PC-3 (cell line): ENCODE data around the gene ATP10B. TPM values are rescaled to one million over a fixed set of nuclear protein-coding genes. Genes with fewer than 3 reads are reported as not detected.

Source experiments
- ATAC-seq: fragments of 200-7000 bp; cut with Tn5 transposase; 2 replicates; pipeline ENCODE4 v1.9.1; 2020; ENCODE audit warnings: mild to moderate bottlenecking, moderate library complexity
- BruUV-seq: library from RNA; stranded (reverse); fragments of 400-500 nt; replicated peaks from 2 replicates; lab custom pipeline; 2021; lab: Mats Ljungman, UMichigan
- CTCF ChIA-PET: fragments of 300-600 bp; sonication (Branson Sonifier 250); formaldehyde crosslinking; loops from one replicate; lab custom pipeline; 2022; ENCODE audit warnings: antibody characterized with exemption; lab: Charles Lee
- POLR2A ChIA-PET: fragments of 300-600 bp; sonication (Branson Sonifier 250); formaldehyde crosslinking; loops from one replicate; lab custom pipeline; 2022; ENCODE audit warnings: antibody characterized with exemption; ENCODE audit not compliant: unreplicated experiment; lab: Charles Lee
- DNase-seq: peaks from one replicate; pipeline ENCODE4 v3.0.0-alpha.2; 2015
- H2AFZ ChIP-seq: fragments of 300-600 bp; sonication (generic); 2 replicates; pipeline ENCODE4 v1.6.0; 2016; ENCODE audit warnings: antibody characterized with exemption, low read length
- H3F3A ChIP-seq: fragments of 300-600 bp; sonication (generic); one replicate; pipeline ENCODE4 v1.6.0; 2017; ENCODE audit warnings: antibody characterized with exemption, low read length, control low read depth, mild to moderate bottlenecking; ENCODE audit not compliant: unreplicated experiment
- H3K27ac ChIP-seq: fragments of 300-600 bp; sonication (generic); 2 replicates; pipeline ENCODE4 v1.5.1; 2016; ENCODE audit warnings: mild to moderate bottlenecking, low read length
- H3K27me3 ChIP-seq: fragments of 300-600 bp; sonication (generic); 2 replicates; pipeline ENCODE4 v1.6.1; 2016; ENCODE audit warnings: low read length, mixed read lengths
- H3K36me3 ChIP-seq: fragments of 300-600 bp; sonication (generic); 2 replicates; pipeline ENCODE4 v1.6.1; 2016; ENCODE audit warnings: low read depth, mixed run types, low read length, mixed read lengths
- H3K4me1 ChIP-seq: fragments of 300-600 bp; sonication (generic); 2 replicates; pipeline ENCODE4 v1.5.1; 2016; ENCODE audit warnings: low read length; ENCODE audit not compliant: insufficient read depth
- H3K4me2 ChIP-seq: fragments of 300-600 bp; sonication (generic); 2 replicates; pipeline ENCODE4 v1.6.0; 2016; ENCODE audit warnings: low read length
- H3K4me3 ChIP-seq: fragments of 300-600 bp; sonication (generic); 2 replicates; pipeline ENCODE4 v1.5.1; 2016; ENCODE audit warnings: mild to moderate bottlenecking, low read length, mixed read lengths
- H3K79me2 ChIP-seq: fragments of 300-600 bp; sonication (generic); 2 replicates; pipeline ENCODE4 v1.6.1; 2017; ENCODE audit warnings: low read length, mixed read lengths
- H3K9ac ChIP-seq: fragments of 300-600 bp; sonication (generic); 2 replicates; pipeline ENCODE4 v1.6.0; 2016; ENCODE audit warnings: mild to moderate bottlenecking, low read length
- H3K9me2 ChIP-seq: fragments of 300-600 bp; sonication (generic); replicated peaks from 2 replicates; pipeline ENCODE4 v1.6.1; 2016; ENCODE audit warnings: mixed run types, low read length, mixed read lengths
- H3K9me3 ChIP-seq: fragments of 300-600 bp; sonication (generic); 2 replicates; pipeline ENCODE4 v1.6.1; 2016; ENCODE audit warnings: low read length, mixed read lengths
- H4K20me1 ChIP-seq: fragments of 300-600 bp; sonication (generic); 2 replicates; pipeline ENCODE4 v1.6.1; 2016; ENCODE audit warnings: low read length, mixed read lengths
- EZH2 ChIP-seq: fragments of 300-600 bp; sonication (generic); IDR thresholded peaks from one replicate; pipeline ENCODE4 v1.6.1; 2017; ENCODE audit warnings: antibody characterized with exemption, mild to moderate bottlenecking, low read length; ENCODE audit not compliant: unreplicated experiment
- EZH2phosphoT487 ChIP-seq: fragments of 300-600 bp; sonication (generic); IDR thresholded peaks from 2 replicates; pipeline ENCODE4 v1.6.1; 2018; ENCODE audit warnings: mild to moderate bottlenecking, antibody characterized with exemption, low read length, borderline replicate concordance
- intact Hi-C: fragments of 100-400 bp; cut with micrococcal nuclease; formaldehyde crosslinking; loops from 2 replicates; pipeline ENCODE4 v1.9.0; 2023
- total RNA-seq: library from RNA; depleted of rRNA; stranded (reverse); fragments of >200 nt; gene quantifications from 2 replicates; pipeline ENCODE4 v1.2.3, GENCODE V29; 2014
- TF ChIP-seq, protein P1 (sequence below): fragments of 300-600 bp; sonication (generic); conservative IDR thresholded peaks from 2 replicates; pipeline ENCODE4 v1.5.1; 2017; ENCODE audit warnings: antibody characterized with exemption, low read depth, mild to moderate bottlenecking, low read length

ATP10B gene
- total RNA-seq, 1 experiment from 2014 or later, result not detected

- Histone ChIP-seq H4K20me1 (no peaks in the 10 kb centered on the region), H3F3A (no peaks in the 10 kb centered on the region), H3K4me2 (no peak overlapping the region), H3K27me3 (no peaks in the 10 kb centered on the region), H3K9me3 (no peaks in the 10 kb centered on the region), H3K4me3 (no peak overlapping the region), H3K36me3 (no peaks in the 10 kb centered on the region), H3K79me2 (no peaks in the 10 kb centered on the region), H2AFZ (no peak overlapping the region), H3K9ac (no peak overlapping the region), H3K4me1 (no peaks in the 10 kb centered on the region), H3K9me2 (no peaks in the 10 kb centered on the region), H3K27ac (no peak overlapping the region)
- intact Hi-C loops, result no loop called here
- peak; percentile 7 for DNase-seq
- ChIA-PET CTCF (no interaction called here), POLR2A (no interaction called here)
- ATAC-seq, result no peak
- BruUV-seq, result no TSS peak
- TF ChIP-seq EZH2phosphoT487 (no peak), EZH2 (no peak)
- TF ChIP-seq, protein P1, sequence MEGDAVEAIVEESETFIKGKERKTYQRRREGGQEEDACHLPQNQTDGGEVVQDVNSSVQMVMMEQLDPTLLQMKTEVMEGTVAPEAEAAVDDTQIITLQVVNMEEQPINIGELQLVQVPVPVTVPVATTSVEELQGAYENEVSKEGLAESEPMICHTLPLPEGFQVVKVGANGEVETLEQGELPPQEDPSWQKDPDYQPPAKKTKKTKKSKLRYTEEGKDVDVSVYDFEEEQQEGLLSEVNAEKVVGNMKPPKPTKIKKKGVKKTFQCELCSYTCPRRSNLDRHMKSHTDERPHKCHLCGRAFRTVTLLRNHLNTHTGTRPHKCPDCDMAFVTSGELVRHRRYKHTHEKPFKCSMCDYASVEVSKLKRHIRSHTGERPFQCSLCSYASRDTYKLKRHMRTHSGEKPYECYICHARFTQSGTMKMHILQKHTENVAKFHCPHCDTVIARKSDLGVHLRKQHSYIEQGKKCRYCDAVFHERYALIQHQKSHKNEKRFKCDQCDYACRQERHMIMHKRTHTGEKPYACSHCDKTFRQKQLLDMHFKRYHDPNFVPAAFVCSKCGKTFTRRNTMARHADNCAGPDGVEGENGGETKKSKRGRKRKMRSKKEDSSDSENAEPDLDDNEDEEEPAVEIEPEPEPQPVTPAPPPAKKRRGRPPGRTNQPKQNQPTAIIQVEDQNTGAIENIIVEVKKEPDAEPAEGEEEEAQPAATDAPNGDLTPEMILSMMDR, result no peak; the same call in 1 of the 2 replicates
Observed at GRCh38 chr5:160685695-160686094, 166.3 kb downstream of the ATP10B start.

DNA sequence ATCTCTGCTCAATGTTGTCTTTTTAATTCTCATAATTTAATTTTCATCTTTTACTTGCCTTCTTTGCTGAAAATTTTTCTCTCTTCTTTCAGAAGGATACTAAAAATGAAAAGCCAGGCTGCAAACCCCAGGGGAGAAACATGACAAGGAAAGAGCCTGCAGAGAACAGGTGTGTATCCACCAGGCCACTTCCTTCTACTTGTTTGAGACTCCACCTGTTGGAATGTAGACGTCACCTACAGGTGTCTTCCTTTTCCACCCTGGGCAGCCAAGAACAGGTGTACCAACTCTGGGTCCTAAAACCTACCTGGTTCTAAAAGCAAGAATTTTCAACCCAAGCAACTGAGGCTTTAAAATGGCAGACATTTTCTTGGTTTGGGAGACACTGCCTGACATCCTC lies 166.8 kb downstream of the ATP10B start:
- Histone ChIP-seq H2AFZ (no peak overlapping the region), H4K20me1 (no peaks in the 10 kb centered on the region), H3K9me3 (no peaks in the 10 kb centered on the region), H3K9ac (no peak overlapping the region), H3K27me3 (no peaks in the 10 kb centered on the region), H3K4me3 (no peak overlapping the region), H3K4me2 (no peak overlapping the region), H3K4me1 (no peaks in the 10 kb centered on the region), H3K27ac (no peak overlapping the region), H3K36me3 (no peaks in the 10 kb centered on the region), H3K79me2 (no peaks in the 10 kb centered on the region), H3K9me2 (no peaks in the 10 kb centered on the region), H3F3A (no peaks in the 10 kb centered on the region)
- intact Hi-C loops, result no loop called here
- DNase-seq, result no peak
- BruUV-seq, result no TSS peak
- POLR2A ChIA-PET, result no interaction called here
- no peak for ATAC-seq
- CTCF ChIA-PET, result no interaction called here
- TF ChIP-seq EZH2phosphoT487, result no peak
- TF ChIP-seq, protein P1, result no peak

DNA sequence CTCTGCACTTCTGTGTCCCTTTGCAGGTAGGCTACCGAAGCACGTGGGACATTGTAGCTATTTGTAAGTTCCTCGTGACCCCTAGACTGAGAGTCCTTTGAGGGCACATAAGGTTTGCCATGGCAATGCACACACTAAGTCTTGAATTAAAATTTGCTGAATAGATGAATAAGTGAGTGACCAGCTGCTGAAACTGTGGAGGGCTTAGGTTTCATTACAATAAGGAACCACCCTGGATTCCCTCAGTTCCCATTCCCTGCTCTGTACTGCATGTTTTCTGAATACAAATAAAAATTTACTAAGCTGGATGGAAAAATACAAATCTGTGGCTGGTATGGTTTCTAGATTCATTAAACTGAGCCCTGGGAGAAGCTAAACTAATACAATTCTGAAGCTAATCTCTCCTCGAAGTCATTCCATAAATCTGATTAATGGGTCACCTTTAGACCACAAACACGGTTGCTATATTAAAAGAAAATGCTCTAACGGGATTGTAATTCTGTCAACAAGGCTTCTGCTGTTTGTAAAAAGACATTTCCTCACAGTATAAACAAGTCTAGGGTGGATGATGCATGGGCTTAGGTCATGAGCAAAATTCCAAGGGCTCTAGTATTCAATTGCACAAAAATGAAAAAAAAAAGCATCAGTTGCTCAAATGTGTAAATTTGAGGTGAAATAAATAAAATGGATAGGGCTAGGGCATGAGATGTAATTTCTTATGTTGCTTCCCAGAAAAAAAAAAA lies 172.3 kb downstream of the ATP10B start:
- TF ChIP-seq EZH2 (no peak), EZH2phosphoT487 (no peak)
- TF ChIP-seq, protein P1, result no peak
- ChIA-PET POLR2A (no interaction called here), CTCF (no interaction called here)
- no peaks in the 10 kb centered on the region for H3F3A ChIP-seq
- H3K9ac ChIP-seq, result no peak overlapping the region
- H3K4me1 ChIP-seq, result no peaks in the 10 kb centered on the region
- H3K27ac ChIP-seq, result no peak overlapping the region
- no peaks in the 10 kb centered on the region for H3K36me3 ChIP-seq
- H4K20me1 ChIP-seq, result no peaks in the 10 kb centered on the region
- no peaks in the 10 kb centered on the region for H3K9me2 ChIP-seq
- no peak overlapping the region for H3K4me2 ChIP-seq
- no peaks in the 10 kb centered on the region for H3K9me3 ChIP-seq
- DNase-seq (no peak), ATAC-seq (no peak)
- BruUV-seq, result no TSS peak
- H3K27me3 ChIP-seq, result no peaks in the 10 kb centered on the region
- no peak overlapping the region for H2AFZ ChIP-seq
- no peak overlapping the region for H3K4me3 ChIP-seq
- no peaks in the 10 kb centered on the region for H3K79me2 ChIP-seq
- intact Hi-C loops, result no loop called here
